Stimulated activated CD8-positive, alpha-beta memory T cell treated with anti-CD3 and anti-CD28 coated beads, Interleukin-12 subunit alpha, Interleukin-12 subunit beta, amount 100 ng/mL, for 1 hour (primary cell): ENCODE data around the gene GRB10.
"Not testable (repeated sequence)": the region's sequence is repeated elsewhere in the genome, so short reads cannot be mapped to it uniquely, and the experiment has no call there.

ENCODE experiments used
- DNase-seq: peaks from one replicate; pipeline ENCODE4 v3.0.0-alpha.2; 2020; ENCODE audit warnings: low read depth

GRB10 gene

DNA sequence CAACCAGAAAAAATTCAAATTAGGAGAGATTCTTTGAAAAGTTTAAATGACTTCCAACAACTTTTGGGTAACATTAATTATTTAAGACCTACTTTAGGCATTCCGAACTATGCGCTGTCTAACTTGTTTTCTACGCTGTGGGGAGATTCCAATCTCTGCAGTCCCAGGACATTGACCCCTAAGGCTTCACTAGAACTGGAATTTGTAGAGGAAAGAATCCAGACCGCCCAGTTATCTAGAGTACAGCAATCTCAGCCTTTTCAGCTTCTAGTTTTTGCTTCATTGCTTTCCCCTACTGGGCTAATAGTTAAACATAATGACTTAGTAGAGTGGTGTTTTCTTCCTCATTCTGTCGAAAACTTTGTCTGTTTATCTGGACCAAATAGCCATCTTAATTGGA is 202.6 kb downstream of the GRB10 start:
- no peak for DNase-seq

DNA sequence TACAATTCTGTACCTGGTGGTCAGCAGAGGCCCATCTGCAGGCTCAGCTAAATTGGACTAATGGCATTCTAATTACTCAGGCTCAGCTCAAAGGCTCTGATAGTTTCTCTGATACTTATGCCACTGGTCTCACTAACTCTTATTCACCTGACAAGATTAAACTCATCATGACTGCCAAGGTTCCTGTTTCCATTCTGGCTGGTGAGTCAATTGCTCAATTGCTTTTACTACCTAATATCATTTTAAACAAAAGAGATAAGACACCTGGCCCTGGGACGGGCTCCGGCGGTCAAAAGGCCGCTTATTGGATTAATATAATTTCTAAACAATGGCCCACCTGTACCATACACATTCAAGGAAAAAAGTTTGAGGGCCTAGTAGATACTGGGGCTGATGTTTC is 204.6 kb downstream of the GRB10 start:
- not testable (repeated sequence) for DNase-seq

DNA sequence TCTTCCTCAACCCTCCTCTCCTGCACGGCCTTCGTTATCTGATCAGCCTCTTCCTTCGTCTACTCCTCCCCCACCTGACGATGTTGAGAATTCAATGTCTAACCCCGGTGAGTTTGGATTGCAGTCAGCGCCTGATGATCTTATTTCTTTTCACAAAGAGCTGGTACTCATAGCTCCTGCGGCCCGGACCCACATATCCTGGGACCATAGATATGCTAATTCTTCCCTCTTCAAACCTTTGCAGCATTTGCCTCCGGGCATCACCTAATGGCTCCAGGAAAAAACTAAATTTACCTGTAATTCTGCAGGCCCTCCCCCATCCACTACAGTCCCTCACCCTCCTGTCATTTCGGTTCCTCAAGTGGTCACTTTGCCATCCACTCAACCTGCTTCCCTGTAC is 205.1 kb downstream of the GRB10 start:
- DNase-seq, result no peak

DNA sequence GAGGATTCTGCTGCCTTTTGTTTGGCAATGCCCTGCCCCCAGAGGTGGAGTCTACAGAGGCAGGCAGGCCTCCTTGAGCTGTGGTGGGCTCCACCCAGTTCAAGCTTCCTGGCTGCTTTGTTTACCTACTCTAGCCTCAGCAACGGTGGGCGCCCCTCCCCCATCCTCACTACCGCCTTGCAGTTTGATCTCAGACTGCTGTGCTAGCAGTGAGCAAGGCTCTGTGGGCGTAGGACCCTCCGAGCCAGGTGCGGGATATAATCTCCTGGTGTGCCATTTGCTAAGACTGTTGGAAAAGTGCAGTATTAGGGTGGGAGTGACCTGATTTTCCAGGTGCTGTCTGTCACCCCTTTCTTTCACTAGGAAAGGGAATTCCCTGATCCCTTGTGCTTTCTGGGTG is 206.3 kb downstream of the GRB10 start:
- DNase-seq, result not testable (repeated sequence)

DNA sequence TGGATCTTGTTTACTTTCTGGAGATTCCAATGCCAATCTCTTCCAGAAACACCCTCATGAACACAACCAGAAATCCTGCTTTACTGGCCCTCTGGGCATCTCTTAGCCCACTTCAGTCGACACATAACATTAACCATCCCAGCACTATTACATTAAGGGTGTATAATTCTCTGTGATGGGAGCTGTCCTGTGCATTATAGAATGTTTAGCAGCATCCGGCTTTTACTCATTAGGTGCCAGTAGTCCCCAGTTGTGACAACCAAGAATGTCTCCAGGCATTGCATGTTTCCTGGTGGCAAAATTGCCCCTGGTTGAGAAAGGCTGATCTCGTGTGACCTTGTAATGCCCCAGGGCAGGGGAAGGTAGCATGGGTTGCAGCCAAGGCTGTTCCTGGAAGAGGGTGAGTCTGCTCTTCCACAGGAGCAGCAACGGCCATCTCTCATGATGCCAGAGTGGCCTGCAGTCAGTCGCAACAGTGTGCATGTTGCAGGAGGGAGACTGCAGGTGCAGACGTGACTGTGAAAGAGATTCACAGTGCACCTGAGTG is 214.9 kb downstream of the GRB10 start:
- no peak for DNase-seq

DNA sequence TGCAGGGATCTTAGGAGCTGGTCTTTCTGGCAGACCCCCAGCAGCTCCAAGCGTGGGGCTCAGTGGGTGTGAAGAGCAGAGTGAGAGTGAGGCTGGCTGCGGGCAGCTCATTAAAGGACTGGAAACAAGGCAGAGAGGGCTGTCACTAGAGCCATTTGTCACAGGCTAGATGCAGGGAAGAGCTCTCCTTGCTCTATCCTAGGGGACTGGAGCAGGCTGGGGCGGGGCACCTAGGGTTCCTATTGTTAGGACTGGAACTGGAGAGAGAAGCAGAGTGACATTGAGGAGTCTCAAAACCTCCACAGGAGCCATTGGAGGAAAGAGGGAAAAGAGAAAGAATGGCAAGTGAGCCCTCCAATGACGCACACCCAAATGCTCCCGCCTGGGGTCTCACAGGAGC is 216.7 kb downstream of the GRB10 start:
- no peak for DNase-seq

DNA sequence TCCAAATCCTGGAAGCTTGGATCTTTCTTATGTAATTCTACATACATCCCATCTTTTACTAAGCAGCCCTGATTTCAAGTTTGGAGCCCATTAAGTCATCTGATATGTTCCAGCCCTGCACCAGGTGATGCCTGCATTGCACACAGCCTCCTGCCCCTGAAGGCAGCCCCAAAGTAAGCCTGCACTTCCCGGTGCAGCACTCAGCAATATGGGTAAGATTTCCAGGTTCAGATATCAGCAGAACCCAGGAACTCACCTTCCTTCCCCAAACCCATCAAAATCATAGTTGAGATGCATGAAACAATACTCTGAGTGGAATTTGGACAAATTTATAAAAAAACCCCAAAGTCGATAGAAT is 217.2 kb downstream of the GRB10 start:
- DNase-seq, result no peak

DNA sequence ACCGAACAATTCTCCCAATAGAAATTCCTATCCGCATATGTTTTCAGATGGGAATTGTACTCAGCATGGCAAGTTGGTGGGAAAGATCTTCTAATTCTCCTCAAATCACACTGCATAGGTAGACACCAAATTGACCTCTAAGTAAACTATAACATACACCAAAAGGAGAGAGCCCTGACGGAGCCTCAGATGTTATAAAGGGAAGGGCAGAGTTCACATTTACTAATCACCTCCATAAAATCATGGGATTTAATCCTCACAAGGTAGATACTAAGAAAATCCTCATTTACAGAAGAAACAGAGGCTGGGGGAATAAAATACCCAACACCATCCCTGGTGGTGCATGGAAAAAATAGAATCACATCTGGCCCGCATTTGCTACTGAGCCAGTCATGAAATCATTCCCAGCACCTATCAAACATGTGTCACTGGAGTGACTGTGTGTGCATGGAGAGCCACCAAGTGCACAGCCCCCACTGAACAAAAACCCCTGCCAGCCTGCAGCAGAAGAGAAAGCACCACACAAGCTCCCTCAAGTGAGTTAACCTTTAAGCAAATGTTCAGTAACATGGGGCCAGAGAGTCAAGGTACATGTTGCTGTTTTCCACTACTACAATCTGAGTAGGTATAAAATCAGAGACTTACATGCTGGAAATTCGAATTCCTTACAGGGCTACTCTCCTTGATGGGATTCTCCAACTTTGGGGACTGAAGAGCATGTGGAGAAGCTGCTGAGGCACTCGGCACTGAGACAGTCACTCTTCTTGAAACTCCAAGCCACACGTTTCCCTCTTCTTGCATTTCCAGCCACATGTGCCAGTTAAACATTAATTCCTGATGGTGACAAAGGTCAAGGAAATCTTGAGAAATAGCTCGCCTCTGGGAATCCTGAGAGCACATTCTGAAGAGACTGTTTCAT is 217.8 kb downstream of the GRB10 start, which contains the start of gene DDC:
Gene DDC (minus strand): TSS at position 766 of the 919 bp plus-strand sequence. CDS start 21,320 bp downstream, outside the sequence.
- DNase-seq, result no peak

DNA sequence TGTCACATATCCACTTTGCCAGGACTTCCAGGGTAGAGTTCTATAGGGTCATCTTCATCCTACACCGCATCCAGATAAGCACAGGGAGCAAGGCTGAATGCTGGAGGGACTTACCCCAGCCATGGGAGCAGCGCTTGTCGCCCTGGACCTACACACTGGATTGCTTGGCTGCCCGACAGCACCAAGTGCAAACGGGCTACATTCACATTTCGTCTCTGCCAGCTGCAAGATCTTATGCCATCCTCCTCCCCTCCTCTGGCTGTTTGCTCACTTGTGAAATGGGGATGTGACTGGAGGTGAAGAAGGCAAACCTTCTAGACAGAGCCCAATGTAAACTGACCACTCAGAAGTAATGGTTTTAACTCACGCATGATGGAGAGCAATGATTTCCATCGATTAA is 218.5 kb downstream of the GRB10 start:
- no peak for DNase-seq

DNA sequence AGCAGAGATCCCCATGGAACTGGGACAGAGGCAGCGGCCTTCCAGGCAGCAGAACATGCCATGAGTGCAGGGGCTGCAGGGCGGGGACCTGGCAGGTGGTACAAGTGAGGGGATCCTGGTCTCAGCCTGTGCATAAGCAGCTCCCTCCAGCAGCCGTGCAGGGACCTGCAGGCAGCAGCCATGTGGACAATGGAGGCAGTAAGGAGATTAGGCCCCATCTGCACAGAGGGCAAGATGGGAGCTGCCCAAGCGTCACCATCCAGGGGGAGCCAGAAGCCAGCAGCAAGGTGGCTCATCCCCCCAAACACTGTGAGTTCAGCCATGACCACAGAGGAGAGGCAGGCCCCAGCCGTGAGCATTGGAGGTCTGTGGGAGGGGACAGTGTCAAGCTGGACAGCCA is 220.6 kb downstream of the GRB10 start:
- DNase-seq, result no peak

DNA sequence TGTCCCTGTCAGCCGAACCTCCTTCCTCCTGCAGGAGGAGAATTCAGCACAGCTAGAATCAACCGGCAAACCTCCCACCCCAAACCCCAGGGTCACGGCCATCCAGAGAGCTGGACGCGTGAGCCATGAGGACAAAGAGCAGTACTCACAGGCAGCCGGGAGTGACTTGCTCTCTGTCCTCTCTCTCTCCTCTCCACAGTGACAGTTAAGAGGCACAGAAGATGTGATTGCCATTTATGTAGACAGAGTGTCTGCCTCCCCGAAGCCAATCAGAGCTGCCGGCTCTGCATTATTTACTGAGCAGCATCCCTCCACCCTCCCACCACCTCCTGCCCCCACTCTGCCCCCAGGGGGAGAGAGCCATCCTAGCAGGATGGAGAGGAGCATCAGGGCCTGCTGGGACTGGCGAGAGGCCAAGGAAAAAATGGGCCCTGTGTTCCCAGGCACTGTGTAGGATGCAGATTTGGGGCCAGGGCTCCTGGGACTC is 221.8 kb downstream of the GRB10 start:
- no peak for DNase-seq

DNA sequence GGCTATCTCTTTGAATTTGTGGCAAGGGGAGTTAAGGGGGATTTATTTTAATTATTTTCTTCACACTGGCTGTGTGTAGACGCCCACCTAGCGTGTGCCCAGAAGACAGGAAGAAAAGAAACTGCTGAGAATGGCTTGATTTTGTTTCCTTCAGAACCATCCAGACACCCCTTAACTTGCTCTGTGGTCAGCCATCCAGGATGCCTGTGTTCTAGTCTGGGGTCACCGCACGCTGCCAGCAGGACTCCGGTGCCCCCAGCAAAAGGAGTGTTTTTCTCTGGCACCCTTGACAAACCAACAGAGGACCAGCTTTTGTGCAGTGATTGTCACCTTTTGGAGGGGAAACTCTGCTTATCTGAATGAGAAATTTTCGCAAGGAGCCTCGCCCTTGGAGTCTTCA is 222.8 kb downstream of the GRB10 start:
- DNase-seq, result no peak

DNA sequence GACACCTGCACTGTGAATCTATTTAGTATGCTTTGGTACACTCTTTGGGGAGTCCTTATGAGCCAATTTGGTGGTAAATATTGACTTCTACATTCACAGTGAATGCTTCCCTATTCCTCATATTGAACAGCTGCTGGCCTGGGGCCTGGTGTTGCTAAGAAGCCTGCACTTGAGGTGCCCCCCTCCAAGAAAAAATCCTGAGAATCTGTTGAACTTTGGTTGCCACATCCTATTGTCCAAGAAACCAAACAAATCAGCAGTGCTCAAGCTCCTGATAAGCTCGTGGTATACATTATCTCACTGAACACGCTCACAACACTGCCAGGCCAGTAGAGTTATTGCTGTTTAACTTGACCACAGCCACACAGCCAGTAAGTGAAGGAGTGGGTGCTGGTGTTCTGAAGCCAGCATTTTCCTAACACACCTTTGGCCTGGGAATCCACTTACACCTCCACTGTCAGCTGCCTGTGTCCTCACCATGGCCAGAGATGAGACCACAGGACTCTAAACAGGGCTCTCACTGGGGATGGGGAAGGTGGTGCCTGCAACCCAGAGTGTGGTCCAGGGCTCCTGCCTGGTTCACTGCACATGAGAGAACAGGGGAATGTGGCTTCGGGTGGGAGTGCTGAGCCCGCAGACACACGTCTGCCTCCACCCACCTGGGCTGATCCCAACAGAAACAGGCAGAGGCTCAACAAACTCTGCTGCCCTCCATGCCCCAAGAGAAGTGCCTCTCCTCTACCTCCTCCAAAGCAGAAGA is 224.2 kb downstream of the GRB10 start:
- no peak for DNase-seq

DNA sequence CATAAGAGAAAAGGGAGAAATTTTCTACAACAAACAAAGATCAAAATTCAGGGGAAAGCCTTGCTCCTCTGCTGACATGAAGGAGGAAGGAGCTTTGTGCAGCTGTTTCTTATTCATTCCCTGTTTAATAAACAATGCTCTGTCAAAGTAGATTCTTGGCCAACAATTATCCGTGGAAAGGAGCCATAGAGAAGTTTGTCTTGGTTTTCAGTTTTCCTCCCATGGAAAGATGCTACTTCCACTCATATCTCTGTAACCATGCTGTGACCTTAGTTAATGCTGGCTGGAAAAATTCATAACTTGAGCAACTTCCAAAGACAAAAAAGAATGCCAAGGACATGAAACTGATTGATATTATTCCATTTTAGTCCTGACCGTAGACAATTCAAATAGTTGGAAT is 225.6 kb downstream of the GRB10 start:
- DNase-seq, result no peak

DNA sequence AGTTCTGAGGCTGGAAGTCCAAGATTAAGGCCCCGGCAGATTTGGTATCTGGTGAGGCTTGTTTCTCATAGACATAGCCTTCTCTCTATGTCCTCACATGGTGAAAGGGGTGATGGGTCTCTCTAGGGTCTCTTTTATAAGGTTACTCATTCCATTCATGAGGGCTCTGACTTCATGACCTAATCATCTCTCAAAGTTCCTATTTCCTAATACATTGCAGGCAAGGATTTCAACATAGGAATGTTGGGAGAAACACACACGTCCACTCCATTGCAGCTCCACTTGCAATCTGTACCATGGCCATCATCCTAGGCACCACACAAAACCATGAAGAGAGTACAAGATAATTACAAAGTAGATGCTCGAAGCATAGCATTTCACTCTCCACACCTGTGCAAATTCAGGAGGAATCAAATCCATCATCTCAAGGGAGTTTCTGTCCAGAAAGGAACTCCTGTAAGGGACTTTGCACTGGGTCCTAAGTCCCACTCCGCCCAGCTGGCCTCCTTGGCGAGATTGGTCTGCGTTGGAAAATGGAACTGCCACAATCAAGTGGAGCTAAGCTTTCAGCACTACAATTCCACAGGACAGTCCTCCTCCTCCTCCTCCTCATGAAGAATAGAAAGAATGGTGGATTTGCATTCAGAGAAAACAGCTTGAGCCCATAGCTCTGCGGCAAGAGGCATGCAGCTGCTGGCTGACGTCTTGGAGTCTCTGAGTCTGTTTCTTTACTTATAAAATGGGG is 226.3 kb downstream of the GRB10 start:
- DNase-seq, result no peak

DNA sequence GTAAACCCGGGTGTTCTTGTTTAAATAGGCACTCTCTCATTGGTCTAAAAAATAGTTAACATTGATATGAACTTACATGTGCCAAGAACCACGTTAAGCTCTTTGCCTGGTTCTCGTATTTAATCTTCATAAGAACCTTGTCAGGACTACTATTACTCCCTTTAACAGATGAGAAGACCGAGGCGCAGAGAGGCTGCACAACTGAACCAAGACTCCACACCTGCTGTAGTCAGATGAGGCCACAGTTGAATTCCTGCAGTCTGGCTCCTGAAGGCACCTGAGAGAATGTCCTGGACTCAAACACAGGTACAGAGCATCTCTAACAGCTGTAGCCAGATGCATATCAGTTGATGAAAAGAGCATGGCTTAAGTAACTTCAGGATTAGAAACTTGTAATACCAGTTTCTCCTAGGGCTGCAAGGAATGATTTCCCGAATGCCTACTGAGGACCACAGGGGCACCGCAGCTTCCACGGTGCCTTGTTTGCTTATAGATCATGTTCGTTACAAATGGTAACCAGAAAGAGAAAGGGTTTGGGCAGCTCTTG is 227.0 kb downstream of the GRB10 start:
- no peak for DNase-seq

DNA sequence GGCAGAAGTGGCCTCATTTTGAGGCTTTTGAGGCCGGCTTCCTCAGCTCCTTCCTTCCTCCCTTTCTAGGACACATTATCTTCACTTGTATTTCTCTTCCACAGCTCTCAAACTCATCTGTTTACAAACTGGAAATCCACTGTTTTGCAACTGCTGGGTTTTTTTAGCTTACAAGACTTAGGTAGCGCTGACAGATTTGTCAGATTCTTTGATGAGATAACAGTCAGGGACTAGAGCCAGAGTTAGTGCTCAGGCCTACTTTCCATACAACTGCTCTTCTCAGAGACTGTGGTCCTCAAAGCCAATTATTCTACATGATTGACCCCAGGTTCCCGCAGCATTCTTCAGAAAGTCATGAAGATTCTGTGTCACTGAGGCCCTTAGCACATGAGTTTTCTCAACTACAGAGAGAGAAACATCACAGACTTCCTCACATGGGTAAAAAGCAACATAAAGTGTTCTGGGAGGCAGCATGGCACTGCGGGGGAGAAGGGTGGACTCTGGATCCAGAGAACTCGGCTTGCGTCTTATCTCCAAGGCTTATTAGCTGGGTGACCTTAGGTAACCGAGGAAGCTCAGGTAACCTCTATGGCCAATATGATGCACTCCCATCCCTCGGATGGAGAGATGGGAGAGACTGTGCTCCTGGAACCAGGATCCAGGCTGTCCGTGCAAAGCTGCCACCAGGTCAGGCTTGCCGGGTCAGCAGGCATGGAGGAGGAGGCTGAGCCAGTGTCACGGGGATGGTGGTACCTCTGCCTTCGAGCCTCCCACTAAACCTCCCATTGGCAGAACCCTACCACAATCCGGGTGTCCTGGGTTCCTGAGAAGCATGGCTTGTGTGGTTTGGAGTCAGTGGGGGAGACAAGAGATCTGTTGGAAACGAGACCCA is 228.0 kb downstream of the GRB10 start:
- DNase-seq, result no peak

DNA sequence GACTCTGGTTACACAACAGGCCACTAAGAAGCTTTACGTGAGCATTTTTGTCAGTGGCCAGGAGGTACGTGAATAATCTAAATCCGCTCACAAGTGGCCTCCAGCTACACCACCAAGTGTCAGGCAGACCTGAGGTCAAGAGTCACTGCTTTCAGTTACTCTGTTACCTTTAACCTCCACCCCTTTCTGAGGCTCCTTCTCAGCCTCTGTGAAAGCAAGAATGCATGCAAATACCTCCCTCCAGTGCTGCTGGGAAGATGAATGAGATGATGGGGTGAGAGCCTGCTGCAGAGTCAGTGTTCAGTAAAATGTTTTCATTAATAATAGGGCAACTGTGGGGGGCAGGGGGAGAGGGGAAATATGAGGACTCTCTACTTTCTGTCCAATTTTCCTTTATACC is 228.7 kb downstream of the GRB10 start:
- DNase-seq, result no peak

DNA sequence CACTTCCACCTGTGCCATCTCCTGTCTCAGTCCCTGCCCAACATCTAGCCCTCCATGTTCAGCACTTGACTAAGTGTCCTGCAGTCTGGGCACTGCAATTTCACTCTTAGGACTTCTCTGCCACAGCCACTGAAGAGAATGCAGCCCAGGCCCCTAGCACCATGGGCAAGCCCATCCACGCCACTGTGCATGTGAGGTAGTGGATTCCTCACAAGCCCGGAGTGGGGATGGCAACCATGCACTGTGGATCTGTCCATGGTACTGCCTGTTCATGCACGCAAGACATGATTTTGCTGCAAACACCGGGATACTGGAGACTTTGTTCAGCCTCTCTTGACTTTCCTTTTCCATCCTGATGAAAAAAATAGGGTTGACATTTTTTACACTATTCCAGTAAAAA is 229.8 kb downstream of the GRB10 start:
- DNase-seq, result no peak

DNA sequence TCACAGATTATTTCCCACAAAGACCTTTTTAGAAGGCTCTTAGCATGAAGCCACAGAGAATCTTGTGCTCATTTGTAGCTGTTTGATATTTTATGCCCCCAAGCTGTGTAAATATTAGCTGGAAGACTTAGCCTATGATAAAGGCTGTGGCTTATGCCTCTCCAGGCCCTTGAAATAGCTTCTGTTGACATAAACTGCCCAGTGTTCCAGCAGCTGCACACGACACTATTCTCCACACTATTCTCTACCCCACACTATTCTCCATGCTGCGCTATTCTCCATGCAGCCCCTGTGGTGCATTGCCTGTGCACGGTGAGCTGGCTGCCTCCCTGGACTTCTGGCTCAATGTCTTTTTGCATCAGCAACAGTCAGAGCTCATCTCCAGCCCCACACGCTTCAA is 230.6 kb downstream of the GRB10 start:
- no peak for DNase-seq

DNA sequence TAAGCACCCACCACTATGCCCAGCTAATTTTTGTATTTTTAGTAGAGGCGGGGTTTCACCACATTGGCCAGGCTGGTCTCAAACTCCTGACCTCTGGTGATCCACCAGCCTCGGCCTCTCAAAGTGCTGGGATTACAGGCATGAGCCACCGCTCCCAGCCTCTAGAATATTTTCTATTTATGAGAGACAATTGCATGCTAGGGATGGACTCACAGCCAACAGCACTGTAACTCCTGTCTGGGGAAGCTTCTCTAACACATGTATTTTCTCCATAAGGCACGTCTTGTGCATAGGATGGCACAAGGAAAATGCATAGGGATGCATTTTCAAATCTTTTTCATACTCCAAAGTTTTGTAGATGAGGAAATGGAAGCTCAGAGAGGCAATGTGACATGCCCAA is 237.1 kb downstream of the GRB10 start:
- not testable (repeated sequence) for DNase-seq
